HG02885 (cell line): ENCODE data around the gene MYO1F.

Experiments
- ATAC-seq: cut with Tn5 transposase; IDR thresholded peaks from one replicate; pipeline ENCODE4 v1.9.1; 2021; ENCODE audit warnings: mild to moderate bottlenecking; ENCODE audit not compliant: unreplicated experiment, poor library complexity

The MYO1F gene

GRCh38 chr19:8500158-8500557 lies 77.1 kb downstream of the MYO1F start:
- no peak for ATAC-seq

GRCh38 chr19:8499048-8499833 lies 78.0 kb downstream of the MYO1F start:
- no peak for ATAC-seq

- no peak for ATAC-seq
Measured at GRCh38 chr19:8498295-8498694, 78.9 kb downstream of the MYO1F start.

- ATAC-seq = no peak
Measured at GRCh38 chr19:8494158-8494557, 83.1 kb downstream of the MYO1F start.

GRCh38 chr19:8491574-8491973 lies 85.7 kb downstream of the MYO1F start:
- no peak for ATAC-seq

GRCh38 chr19:8490873-8491272 lies 86.4 kb downstream of the MYO1F start:
- no peak for ATAC-seq

- ATAC-seq = no peak
Measured at GRCh38 chr19:8490395-8490760, 86.9 kb downstream of the MYO1F start.

- no peak for ATAC-seq
Measured at GRCh38 chr19:8489561-8490394, 87.5 kb downstream of the MYO1F start.

GRCh38 chr19:8488365-8488764 lies 88.9 kb downstream of the MYO1F start:
- ATAC-seq = no peak

- ATAC-seq = peak; percentile 76
Measured at GRCh38 chr19:8487137-8487851, 89.9 kb downstream of the MYO1F start.

- no peak for ATAC-seq
Measured at GRCh38 chr19:8486661-8487136, 90.5 kb downstream of the MYO1F start.

- ATAC-seq = no peak
Measured at GRCh38 chr19:8485561-8486371, 91.5 kb downstream of the MYO1F start.

GRCh38 chr19:8484331-8484894 lies 92.8 kb downstream of the MYO1F start:
- no peak for ATAC-seq

- no peak for ATAC-seq
Measured at GRCh38 chr19:8483165-8483564, 94.1 kb downstream of the MYO1F start.

- no peak for ATAC-seq
Measured at GRCh38 chr19:8482696-8483095, 94.5 kb downstream of the MYO1F start.

GRCh38 chr19:8481616-8482015 lies 95.6 kb downstream of the MYO1F start:
- ATAC-seq = no peak

GRCh38 chr19:8481201-8481600 lies 96.0 kb downstream of the MYO1F start:
- ATAC-seq = no peak

GRCh38 chr19:8478598-8478997 lies 98.6 kb downstream of the MYO1F start:
- ATAC-seq = no peak

GRCh38 chr19:8477889-8478288 lies 99.4 kb downstream of the MYO1F start:
- ATAC-seq = no peak

- no peak for ATAC-seq
Measured at GRCh38 chr19:8476524-8476923, 100.7 kb downstream of the MYO1F start.
